Adrenal gland (tissue), 5 donors: Measurements from ENCODE around the gene ARHGAP4.

ENCODE experiments used
- CTCF ChIP-seq, 6 experiments: fragments of 450-650 bp in 4 of 6; fragments of 200-600 bp in 2 of 6; sonication (generic) in 1 of 6; IDR thresholded peaks; 1 replicate in 5 of 6; 2 replicates in 1 of 6; pipeline versions ENCODE4 v1.5.1 to v1.8.0; 2016 to 2021; ENCODE audit warnings: antibody characterized with exemption in 6 of 6, mild to moderate bottlenecking in 2 of 6, moderate library complexity in 1 of 6
- POLR2A ChIP-seq, 2 donors: fragments of 450-650 bp; IDR thresholded peaks; one replicate each; pipeline ENCODE4 v1.6.1; 2017; ENCODE audit warnings: antibody characterized with exemption in 2 of 2, mild to moderate bottlenecking in 2 of 2, moderate library complexity in 1 of 2
- donor health status: DM: no; HTN: no; CAD: no.

- TF ChIP-seq CTCF (IDR thresholded peaks at IDR 0.05) = no peak
- no peak for TF ChIP-seq POLR2A (IDR thresholded peaks at IDR 0.05)
Observed at GRCh38 chrX:153867139-153867538, 58.9 kb downstream of the ARHGAP4 start.
